GM13976 (cell line): ENCODE measurements around the gene SPECC1L.

ENCODE experiments used
- DNase-seq: peaks from one replicate; pipeline ENCODE4 v3.0.0; 2012; ENCODE audit warnings: low spot score
- in situ Hi-C: fragments of 300-500 bp; cut with MboI; formaldehyde crosslinking; loops from one replicate; pipeline ENCODE4 v1.12.0; 2022; ENCODE audit warnings: low sequenced_read_pairs, mixed read lengths, inconsistent platforms; ENCODE audit not compliant: unreplicated experiment
- TF ChIP-seq, protein P1 (sequence below): IDR thresholded peaks from 2 replicates; pipeline ENCODE4 v1.5.1; 2012; ENCODE audit warnings: borderline replicate concordance, mild to moderate bottlenecking; ENCODE audit not compliant: insufficient read depth; ENCODE audit errors: extremely low read depth, missing control alignments, control extremely low read depth

SPECC1L gene

DNA sequence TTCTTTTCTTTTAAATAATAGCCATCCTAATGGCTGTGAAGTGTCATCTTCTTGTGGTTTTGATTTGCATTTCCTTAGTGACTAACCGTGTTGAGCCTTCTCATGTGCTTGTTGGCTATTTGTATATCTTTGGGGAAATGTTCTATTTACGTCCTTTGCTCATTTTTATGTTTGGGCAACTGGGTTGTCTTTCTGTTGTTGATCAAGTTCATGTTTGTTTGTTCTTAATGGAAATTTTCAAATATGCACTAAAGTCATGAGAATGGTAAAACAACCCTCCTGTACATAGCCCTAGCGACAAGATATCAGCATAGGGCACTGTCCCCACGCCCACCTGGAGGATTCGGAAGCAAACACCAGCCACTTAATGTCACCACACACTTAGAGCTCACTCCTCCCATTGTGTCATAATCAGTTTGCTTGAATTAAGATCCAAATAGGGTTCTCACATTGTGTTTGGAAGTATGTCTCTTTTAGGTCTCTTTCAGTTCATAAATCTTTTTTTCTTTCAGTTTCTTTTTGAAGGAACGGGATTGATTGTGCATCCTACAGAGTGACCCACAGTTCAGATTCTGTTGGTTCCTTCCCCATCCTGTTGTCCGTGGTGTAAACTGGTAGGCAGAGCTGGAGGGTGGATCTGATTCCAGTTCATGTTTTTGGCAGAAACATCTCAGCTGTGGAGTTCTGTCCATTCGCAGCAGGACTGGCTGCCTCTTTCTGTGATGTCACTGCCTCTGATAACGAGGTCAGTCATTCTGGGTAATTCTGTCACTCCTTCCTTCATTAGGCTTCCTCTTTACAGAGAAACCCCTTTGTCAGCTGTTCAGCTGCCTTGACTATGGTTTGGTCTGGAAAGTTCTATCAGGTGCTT lies 130.3 kb downstream of the SPECC1L start:
- in situ Hi-C loops, result no loop called here
- TF ChIP-seq, protein P1, sequence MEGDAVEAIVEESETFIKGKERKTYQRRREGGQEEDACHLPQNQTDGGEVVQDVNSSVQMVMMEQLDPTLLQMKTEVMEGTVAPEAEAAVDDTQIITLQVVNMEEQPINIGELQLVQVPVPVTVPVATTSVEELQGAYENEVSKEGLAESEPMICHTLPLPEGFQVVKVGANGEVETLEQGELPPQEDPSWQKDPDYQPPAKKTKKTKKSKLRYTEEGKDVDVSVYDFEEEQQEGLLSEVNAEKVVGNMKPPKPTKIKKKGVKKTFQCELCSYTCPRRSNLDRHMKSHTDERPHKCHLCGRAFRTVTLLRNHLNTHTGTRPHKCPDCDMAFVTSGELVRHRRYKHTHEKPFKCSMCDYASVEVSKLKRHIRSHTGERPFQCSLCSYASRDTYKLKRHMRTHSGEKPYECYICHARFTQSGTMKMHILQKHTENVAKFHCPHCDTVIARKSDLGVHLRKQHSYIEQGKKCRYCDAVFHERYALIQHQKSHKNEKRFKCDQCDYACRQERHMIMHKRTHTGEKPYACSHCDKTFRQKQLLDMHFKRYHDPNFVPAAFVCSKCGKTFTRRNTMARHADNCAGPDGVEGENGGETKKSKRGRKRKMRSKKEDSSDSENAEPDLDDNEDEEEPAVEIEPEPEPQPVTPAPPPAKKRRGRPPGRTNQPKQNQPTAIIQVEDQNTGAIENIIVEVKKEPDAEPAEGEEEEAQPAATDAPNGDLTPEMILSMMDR, result no peak
- DNase-seq, result peak; percentile 62

DNA sequence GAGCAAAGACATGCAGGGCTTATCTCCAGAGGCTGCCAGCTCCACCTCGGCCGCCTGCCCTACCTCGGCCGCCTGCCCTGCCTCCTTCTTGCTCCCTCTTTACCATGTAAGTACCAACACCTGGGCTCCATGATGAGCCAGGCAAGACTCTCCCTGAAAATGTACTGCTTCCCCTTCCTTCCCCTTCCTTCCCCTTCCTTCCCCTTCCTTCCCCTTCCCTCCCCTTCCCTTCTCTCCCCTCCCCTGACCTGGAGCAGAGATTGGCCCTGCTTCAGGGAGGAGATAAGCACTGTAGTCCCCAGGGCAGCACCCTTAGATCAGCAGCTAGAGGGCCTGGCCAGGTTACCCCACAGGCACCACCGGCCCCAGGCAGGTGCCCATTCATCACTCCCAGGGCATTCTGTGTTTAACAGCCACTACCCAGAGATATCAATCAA lies 131.3 kb downstream of the SPECC1L start:
- DNase-seq, result no peak
- in situ Hi-C loops, result no loop called here
- TF ChIP-seq, protein P1, result no peak

DNA sequence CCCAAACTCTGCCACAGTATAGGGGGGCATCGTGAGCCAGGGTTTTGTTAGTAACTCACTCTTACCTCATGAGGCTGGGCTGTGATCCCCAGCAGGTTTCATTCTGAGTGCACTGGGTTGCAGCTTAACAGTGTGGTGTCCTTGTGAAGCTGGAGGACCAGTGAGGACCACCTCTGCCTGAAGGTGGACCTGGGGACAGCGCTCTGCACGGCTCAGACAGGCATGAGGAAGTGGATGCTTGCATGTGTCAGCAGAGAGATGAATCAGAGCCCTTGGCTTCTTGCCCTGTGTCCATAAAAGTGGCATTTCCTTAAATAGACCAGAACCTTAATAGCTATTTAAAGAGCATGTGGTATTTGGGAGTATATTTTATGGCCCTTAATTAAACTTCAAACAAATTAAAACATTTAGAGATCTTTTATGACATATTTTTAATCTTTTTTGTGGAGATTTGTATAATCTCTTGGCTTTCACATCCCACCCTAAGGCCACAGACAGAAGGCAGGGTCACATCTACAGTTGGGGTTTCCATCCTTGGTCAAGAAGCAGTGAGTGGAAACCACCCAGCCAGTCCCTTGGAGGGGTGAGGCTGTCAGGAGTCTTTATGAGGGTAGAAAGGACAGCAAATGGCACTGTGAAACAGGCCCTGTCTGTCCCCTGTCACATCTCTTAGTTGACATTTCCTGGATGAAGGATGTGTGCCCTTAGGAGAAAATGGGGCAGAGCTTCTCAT lies 132.0 kb downstream of the SPECC1L start:
- TF ChIP-seq, protein P1, result no peak
- DNase-seq, result peak; percentile 53
- in situ Hi-C loops, result no loop called here

DNA sequence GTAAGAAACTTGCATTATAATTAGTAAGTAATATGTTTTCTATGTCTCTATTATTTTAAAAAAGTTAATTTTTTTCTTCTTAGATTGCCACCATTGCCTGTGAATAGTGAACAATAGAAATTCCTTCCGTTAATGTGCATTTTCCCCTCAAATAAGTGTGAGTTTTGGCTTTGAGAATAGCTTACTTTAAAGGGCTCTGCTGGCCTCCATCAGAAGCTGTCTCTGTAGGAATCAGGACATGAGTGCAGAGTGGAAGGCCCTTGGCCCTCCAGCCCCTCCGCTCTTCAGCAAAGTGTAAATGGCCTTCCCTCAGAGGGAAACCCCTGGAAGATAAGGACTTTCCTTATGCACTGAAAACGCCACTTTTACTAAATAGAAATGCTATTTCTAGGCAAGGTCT lies 132.7 kb downstream of the SPECC1L start:
- TF ChIP-seq, protein P1, result no peak
- in situ Hi-C loops, result no loop called here
- no peak for DNase-seq

DNA sequence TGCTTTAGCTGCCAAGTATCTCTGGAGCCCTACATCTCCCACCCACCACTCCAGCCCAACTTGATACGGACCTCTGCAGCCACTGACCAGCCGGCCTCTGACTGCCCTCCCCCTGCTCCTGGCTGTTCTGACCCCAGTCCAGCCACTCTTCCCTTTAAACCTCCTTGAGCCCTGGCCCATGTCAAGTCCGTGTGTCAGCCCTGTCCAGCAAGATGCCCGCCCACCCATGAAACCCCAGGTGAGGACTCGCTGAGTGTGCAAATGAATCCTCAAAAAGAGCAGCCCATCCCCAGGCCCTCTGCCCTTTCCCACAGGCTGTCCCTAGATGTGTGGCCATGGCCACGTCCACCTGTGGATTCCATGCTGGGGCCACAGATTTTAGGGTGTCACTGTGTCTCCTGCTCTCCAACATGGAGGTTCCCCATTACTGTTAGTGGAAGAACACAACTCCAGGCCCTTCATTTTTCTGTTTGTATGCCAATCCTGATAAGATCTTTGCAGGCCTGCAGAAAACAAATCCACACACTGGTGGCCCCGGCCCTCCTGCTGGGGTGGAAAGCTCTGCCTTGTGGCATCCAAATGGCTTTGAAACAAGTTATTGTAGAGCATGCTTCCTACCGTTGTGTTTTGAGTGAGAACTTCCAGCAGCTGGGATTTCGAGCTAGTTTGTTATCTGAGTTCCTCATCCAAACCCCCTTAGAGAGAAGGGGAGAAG lies 134.1 kb downstream of the SPECC1L start:
- TF ChIP-seq, protein P1, result no peak
- in situ Hi-C loops, result no loop called here
- no peak for DNase-seq

- TF ChIP-seq, protein P1, result no peak
- no peak for DNase-seq
- in situ Hi-C loops, result no loop called here
These were observed 135.1 kb downstream of the SPECC1L start for GRCh38 chr22:24405631-24406321.
